A549 (cell line): ENCODE data around the gene RERE.

Experiments
- ELK1 ChIP-seq: fragments of 150-350 bp; IDR thresholded peaks from 2 replicates; pipeline ENCODE4 v1.6.1; 2014; ENCODE audit warnings: low read depth, mild to moderate bottlenecking, low read length
- EP300 ChIP-seq, 2 experiments: fragments of >200 bp; sonication (Bioruptor Twin); formaldehyde crosslinking; IDR thresholded peaks; 2 replicates in 1 of 2; 3 replicates in 1 of 2; pipeline ENCODE4 v1.6.1; 2016 to 2017
- JUN ChIP-seq, 2 experiments: fragments of >200 bp; sonication (Bioruptor Twin); formaldehyde crosslinking; IDR thresholded peaks; 2 replicates in 1 of 2; 3 replicates in 1 of 2; pipeline ENCODE4 v1.6.1; 2016 to 2017
- PHF8 ChIP-seq: fragments of 200-600 bp; sonication (generic); IDR thresholded peaks from 2 replicates; pipeline ENCODE4 v1.6.1; 2016; ENCODE audit warnings: low read depth, mild to moderate bottlenecking, antibody characterized with exemption, moderate library complexity, borderline replicate concordance
- SREBF2 ChIP-seq: fragments of 450-650 bp; IDR thresholded peaks from 2 replicates; pipeline ENCODE4 v1.6.1; 2014; ENCODE audit warnings: mild to moderate bottlenecking, moderate library complexity
- ZC3H11A ChIP-seq: fragments of 450-650 bp; IDR thresholded peaks from 2 replicates; pipeline ENCODE4 v1.6.1; 2014; ENCODE audit warnings: antibody characterized with exemption, mild to moderate bottlenecking
- TF ChIP-seq, protein P1 (sequence below): fragments of >200 bp; sonication (Bioruptor Twin); formaldehyde crosslinking; IDR thresholded peaks from 3 replicates; pipeline ENCODE4 v1.5.1; 2016

GRCh38 chr1:8378981-8379470 is 438.4 kb downstream of the RERE start:
- TF ChIP-seq PHF8, result no peak
- no peak for TF ChIP-seq ZC3H11A
- no peak for TF ChIP-seq ELK1
- no peak for TF ChIP-seq JUN (IDR thresholded peaks at IDR 0.05)
- no peak for TF ChIP-seq SREBF2
- TF ChIP-seq, protein P1, sequence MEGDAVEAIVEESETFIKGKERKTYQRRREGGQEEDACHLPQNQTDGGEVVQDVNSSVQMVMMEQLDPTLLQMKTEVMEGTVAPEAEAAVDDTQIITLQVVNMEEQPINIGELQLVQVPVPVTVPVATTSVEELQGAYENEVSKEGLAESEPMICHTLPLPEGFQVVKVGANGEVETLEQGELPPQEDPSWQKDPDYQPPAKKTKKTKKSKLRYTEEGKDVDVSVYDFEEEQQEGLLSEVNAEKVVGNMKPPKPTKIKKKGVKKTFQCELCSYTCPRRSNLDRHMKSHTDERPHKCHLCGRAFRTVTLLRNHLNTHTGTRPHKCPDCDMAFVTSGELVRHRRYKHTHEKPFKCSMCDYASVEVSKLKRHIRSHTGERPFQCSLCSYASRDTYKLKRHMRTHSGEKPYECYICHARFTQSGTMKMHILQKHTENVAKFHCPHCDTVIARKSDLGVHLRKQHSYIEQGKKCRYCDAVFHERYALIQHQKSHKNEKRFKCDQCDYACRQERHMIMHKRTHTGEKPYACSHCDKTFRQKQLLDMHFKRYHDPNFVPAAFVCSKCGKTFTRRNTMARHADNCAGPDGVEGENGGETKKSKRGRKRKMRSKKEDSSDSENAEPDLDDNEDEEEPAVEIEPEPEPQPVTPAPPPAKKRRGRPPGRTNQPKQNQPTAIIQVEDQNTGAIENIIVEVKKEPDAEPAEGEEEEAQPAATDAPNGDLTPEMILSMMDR, result no peak
- no peak for TF ChIP-seq EP300 (IDR thresholded peaks at IDR 0.05)
